ENCODE data around the gene UPF3A. TPM values are rescaled to one million over a fixed set of nuclear protein-coding genes. Genes with fewer than 3 reads are reported as not detected.

Gene UPF3A
- total and polyA plus RNA-seq, 8 donors = 32.3 to 193 (median 154) TPM

GRCh38 chr13:114234645-114235421 is 46.6 kb upstream of the UPF3A start, which contains the start of gene CDC16:
Gene CDC16, plus strand, starts transcription at chr13:114234897. Its CDS starts 188 bp downstream, at chr13:114235085.
- TF ChIP-seq CTCF (IDR thresholded peaks at IDR 0.05) = peak in 1 of 2 donors; percentile 34
- H3K4me1 ChIP-seq = peaks cover 5 to 23% of the 10 kb centered on the region in 2 donors
- peaks cover 0 to 11% of the 10 kb centered on the region in 2 donors for H3K27me3 ChIP-seq
- no peaks in the 10 kb centered on the region for H3K9me3 ChIP-seq
- DNase-seq (peak; percentile 74 to 94 (median 90)), ATAC-seq (peak; percentile 98)
- H3K36me3 ChIP-seq = peaks cover 1 to 32% of the 10 kb centered on the region in 2 donors
- intact Hi-C loops (cut with DNase I) = no loop called here
- H3K27ac ChIP-seq = peak within 1 kb of the TSS; percentile 84 to 87
- peak within 1 kb of the TSS; percentile 93 to 97 for H3K4me3 ChIP-seq

GRCh38 chr13:114235697-114236096 is 45.7 kb upstream of the UPF3A start:
- no peak overlapping the region for H3K27ac ChIP-seq
- peaks cover 5 to 21% of the 10 kb centered on the region in 2 donors for H3K4me1 ChIP-seq
- intact Hi-C loops (cut with DNase I) = no loop called here
- DNase-seq (no peak), ATAC-seq (no peak)
- H3K9me3 ChIP-seq = no peaks in the 10 kb centered on the region
- H3K36me3 ChIP-seq = peaks cover 3 to 40% of the 10 kb centered on the region in 2 donors
- no peak for TF ChIP-seq CTCF (IDR thresholded peaks at IDR 0.05)
- H3K27me3 ChIP-seq = peaks cover 0 to 2% of the 10 kb centered on the region in 2 donors
- peak overlapping the region; percentile 93 to 97 for H3K4me3 ChIP-seq

DNA sequence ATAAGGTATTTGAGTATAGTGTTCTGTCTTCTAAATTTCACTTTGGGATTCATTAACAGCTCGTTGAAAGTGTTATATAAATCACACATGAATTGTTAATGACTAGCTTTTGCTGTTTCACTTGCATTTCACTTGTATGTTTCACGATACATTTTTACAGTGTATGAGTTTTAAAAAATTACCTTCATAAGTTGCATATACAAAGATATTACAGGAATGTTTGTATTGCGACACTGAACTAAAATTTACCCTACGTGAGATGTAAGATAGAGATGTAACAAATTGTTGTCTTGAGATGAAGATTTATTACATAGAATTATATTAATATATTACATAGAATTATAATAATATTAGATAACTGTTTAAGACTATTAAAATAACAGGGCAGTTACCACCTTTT is 45.2 kb upstream of the UPF3A start:
- no peaks in the 10 kb centered on the region for H3K27me3 ChIP-seq
- H3K4me3 ChIP-seq = peak overlapping the region; percentile 93 to 97
- ATAC-seq (no peak), DNase-seq (no peak)
- intact Hi-C loops (cut with DNase I) = no loop called here
- H3K36me3 ChIP-seq = peaks cover 3 to 46% of the 10 kb centered on the region in 2 donors
- TF ChIP-seq CTCF (IDR thresholded peaks at IDR 0.05) = no peak
- peaks cover 5 to 21% of the 10 kb centered on the region in 2 donors for H3K4me1 ChIP-seq
- H3K9me3 ChIP-seq = no peaks in the 10 kb centered on the region
- H3K27ac ChIP-seq = no peak overlapping the region

GRCh38 chr13:114237415-114238112 is 43.8 kb upstream of the UPF3A start:
- intact Hi-C loops (cut with DNase I) = no loop called here
- no peak for TF ChIP-seq CTCF (IDR thresholded peaks at IDR 0.05)
- Histone ChIP-seq H3K4me3 (no peak overlapping the region), H3K27me3 (no peaks in the 10 kb centered on the region), H3K27ac (no peak overlapping the region), H3K36me3 (peaks cover 6 to 59% of the 10 kb centered on the region in 2 donors), H3K9me3 (no peaks in the 10 kb centered on the region), H3K4me1 (peaks cover 5 to 21% of the 10 kb centered on the region in 2 donors)
- no peak for DNase-seq
- ATAC-seq = no peak

GRCh38 chr13:114241918-114242317 is 39.5 kb upstream of the UPF3A start:
- intact Hi-C loops (cut with DNase I) = no loop called here
- Histone ChIP-seq H3K27ac (no peak overlapping the region), H3K4me3 (no peak overlapping the region), H3K4me1 (peaks cover 0 to under 1% of the 10 kb centered on the region in 2 donors), H3K9me3 (no peaks in the 10 kb centered on the region), H3K27me3 (no peaks in the 10 kb centered on the region), H3K36me3 (peaks cover 12 to 100% of the 10 kb centered on the region in 2 donors)
- no peak for TF ChIP-seq CTCF (IDR thresholded peaks at IDR 0.05)
- no peak for DNase-seq
- ATAC-seq = no peak
